Stimulated activated CD4-positive, alpha-beta T cell treated with anti-CD3 and anti-CD28 coated beads, Interleukin-12 subunit alpha, Interleukin-12 subunit beta, amount 100 ng/mL, for 4 hours (primary cell): ENCODE data around the gene NUTM2G.
"Not testable (repeated sequence)": the region's sequence is repeated elsewhere in the genome, so short reads cannot be mapped to it uniquely, and the experiment has no call there.

Source experiments
- DNase-seq: peaks from one replicate; pipeline ENCODE4 v3.0.0-alpha.2; 2020

NUTM2G gene, protein sequence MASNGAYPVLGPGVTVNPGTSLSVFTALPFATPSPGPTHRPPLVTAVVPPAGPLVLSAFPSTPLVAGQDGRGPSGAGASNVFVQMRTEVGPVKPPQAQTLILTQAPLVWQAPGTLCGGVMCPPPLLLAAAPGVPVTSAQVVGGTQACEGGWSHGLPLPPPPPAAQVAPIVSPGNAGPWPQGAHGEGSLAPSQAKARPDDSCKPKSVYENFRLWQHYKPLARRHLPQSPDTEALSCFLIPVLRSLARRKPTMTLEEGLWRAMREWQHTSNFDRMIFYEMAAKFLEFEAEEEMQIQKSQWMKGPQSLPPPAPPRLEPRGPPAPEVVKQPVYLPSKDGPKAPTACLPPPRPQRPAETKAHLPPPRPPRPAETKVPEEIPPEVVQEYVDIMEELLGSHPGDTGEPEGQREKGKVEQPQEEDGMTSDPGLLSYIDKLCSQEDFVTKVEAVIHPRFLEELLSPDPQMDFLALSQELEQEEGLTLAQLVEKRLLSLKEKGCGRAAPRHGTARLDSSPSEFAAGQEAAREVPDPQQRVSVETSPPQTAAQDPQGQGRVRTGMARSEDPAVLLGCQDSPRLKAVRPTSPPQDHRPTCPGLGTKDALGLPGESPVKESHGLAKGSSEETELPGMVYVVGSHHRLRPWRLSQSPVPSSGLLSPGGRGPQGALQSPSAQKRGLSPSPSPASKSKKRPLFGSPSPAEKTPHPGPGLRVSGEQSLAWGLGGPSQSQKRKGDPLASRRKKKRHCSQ

DNA sequence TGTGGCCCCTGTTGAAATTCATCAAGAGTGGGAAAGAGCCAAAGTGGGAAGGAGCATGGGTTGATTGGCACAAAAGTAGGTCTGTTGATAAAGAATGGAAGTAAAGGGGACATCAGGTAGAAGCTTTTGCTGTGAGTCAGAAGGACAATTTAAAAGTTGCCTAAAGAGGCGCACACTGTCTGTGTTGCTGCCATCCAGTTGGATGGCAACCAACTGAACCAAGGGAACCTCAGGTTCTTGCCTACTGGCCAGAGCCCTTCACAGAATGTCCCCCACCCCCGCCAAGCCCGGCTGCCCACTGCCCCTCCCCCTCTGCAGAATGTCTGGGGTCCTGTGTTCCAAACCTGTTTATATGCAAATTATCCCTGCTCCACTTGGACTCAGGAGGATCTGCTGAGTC lies at the start of gene NUTM2G:
NUTM2G (plus strand) TSS at position 301 of the 400 bp plus-strand sequence. CDS start 182 bp downstream, outside the sequence.
- not testable (repeated sequence) for DNase-seq

DNA sequence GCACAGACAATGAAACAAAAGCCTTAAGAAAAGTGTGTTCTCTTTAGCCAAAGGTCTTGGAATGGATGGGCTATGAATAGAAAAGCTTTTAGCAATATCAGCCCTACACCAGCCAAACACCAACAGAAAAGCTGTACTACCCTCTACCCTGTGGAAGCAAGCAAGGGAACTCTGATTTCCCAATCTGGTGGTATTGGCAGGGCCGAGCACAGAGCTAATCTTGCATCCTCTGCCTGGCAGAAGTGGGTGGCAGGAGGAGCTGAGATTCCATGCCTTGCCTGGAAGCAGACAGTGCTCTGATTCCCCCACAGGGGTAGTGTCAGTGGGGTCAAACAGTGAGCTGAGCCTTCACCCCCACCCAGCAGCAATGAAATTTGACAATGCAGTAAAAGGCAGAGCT lies 44.7 kb upstream of the NUTM2G start:
- DNase-seq, result no peak

DNA sequence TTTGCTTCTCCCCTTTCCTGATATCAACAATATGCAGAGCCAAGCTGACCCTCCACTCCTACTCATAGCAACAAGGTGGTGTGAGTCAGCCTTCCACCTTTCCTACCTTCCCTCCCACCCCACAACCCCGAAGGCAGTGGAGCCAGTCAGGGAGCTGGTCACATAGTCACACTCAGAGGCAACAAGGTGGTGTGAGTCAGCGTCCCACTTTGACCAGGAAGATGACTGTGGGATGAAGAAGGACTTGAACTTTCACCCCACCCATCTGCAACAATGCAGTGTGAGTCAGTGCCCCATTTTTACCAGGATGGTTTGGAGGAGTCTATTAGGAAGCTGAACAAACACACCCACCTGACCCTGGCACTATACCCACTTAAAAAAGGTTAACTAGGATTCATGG lies 44.2 kb upstream of the NUTM2G start:
- no peak for DNase-seq

DNA sequence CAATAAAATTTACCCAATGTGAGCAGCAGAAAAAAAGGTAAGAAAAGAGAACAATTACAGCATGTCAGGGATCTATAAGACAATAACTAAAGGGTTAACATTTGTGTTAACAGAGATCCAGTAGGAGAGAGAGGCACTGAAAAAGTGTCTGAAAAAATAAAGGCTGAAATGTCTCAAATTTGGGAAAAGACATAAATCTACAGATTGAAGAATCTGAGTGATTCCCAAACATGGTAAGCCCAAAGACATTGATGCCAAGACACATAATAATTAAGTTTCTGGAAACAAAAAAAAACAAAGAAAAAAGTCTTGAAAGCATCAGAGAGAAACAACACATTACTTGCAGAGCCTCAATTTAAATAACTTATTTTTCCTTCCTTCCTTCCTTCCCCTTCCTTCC lies 43.2 kb upstream of the NUTM2G start:
- DNase-seq, result no peak

DNA sequence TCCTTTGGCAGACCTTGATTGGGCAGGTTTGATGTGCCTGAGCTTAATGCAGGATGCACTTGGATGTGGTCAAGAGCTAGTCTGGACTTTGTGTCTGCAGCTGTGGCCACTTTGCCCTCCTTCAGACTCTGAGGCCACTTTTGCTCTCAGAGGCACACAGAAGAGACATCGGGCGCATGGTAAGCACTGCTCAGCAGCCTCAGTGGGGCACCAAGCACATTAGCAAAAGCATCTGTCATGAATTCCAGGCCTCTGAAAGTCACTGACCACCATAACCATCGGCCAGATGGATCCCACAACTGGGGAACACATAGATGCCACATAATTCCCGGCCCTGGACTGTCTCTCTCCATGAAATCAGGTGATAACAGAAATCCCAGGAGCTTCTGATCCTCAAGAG lies 40.1 kb upstream of the NUTM2G start:
- no peak for DNase-seq

DNA sequence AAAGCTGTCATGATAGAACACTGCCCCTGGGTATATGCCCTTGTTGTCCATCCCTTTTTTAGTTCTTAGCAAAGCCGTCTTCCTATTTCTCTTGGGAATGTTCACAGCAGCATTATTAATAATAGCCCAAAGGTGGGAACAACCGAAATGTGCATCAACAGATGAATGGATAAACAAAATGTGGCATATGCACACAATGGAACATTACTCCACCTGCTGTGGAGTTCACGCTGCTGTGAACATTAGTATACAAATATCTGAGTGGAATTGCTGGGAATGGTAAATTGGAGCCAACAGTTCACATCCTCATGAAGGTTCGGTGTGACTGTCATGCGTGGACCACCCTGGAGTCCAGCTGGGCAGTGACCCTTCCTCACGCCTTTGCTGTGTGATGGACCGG lies 36.5 kb upstream of the NUTM2G start:
- no peak for DNase-seq

DNA sequence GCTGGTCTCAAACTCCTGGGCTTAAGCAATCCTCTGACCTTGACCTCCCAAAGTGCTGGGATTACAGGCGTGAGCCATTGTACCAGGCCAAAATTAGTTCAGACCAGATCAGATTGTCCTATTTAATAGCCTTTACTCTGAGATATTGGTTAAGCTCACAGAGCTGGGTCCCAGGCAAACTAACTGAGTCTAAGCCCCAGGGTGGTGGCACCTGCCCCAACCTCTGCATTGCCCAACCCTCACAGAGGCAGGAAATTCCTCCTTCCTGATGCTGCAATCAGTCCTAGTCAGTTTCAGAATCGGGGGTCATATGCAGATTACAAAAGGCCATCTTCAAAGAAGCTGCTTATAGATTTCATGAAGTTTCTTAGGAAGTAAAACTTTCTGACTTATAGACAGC lies 28.6 kb upstream of the NUTM2G start:
- not testable (repeated sequence) for DNase-seq

DNA sequence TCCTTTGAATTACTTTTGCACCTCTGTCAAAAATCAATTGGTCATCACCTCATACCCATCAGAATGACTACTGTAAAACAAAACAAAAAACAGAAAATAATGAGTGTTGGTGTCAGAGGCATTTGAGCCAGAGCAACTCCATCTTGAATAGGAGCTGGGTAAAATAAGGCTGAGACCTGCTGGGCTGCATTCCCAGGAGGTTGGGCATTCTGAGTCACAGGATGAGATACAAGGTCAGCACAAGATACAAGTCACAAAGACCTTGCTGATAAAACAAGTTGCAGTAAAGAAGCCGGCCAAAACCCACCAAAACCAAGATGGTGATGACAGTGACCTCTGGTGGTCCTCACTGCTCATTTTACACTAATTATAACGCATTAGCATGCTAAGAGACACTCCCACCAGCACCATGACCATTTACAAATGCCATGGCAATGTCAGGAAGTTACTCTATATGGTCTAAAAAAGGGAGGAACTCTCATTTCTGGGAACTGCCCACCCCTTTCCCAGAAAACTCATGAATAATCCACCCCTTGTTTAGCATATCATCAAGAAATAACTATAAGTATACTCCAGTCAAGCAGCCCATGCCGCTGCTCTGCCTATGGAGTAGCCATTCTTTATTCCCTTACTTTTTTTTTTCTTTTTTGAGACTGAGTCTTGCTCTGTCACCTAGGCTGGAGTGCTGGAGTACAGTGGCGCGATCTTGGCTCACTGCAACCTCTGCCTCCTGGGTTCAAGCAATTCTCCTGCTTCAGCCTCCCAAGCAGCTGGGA lies 23.5 kb upstream of the NUTM2G start:
- not testable (repeated sequence) for DNase-seq

DNA sequence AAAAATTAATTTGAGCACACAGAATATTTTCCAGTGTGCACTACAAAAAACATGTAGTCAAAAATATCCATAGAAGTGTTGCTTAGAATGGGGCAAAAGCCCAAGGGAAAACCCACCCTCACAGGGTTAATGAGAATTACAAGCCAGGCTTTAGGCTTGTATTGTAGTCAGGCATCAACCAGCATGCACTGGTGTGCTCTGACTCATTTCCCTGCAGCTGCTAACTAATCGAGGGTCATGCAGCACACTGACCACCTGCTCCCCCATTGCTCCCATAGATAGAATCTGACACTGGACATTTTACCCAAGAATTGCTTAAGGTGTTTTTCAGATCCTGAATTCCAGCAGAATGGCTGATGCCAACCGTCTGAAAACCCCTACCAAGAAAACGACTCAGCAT lies 20.2 kb upstream of the NUTM2G start:
- DNase-seq, result not testable (repeated sequence)

DNA sequence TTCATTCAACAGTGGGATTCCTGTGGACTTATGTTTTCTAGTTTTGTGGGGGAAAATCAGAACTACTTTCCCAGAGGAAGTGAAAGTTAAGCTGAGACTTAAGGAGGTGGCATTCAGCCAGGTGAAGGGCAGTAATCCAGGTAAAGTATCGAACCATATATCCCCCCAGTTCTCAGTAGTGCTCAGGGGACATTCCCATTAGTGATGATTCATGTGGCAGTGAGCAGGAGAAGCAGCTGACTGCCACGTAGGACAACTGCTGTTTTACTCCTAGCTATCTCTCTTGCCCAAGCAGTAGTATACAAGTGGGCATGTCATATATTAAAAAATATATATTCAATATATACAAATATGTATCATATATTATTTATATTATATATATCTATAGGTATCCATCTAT lies 13.1 kb upstream of the NUTM2G start:
- not testable (repeated sequence) for DNase-seq

DNA sequence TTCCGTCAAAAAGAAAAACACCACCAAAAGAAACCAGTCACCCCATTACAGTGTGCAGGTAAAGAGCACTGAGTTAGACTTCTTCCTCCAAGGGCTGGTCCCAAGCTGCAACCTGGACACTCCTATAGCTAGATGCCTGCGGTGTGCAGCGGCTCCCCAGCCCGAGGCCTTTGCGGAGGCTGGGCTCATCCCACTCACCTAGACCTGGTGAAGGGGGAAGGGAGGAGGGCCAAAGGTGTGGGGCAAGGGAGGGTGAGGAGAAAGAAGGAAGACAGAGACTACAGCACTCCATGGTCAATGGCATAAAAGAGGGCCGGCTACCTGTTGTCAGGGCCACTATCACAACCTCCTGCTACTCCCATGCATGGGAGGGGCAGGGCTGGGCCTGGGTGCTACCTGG lies 12.1 kb upstream of the NUTM2G start:
- not testable (repeated sequence) for DNase-seq

DNA sequence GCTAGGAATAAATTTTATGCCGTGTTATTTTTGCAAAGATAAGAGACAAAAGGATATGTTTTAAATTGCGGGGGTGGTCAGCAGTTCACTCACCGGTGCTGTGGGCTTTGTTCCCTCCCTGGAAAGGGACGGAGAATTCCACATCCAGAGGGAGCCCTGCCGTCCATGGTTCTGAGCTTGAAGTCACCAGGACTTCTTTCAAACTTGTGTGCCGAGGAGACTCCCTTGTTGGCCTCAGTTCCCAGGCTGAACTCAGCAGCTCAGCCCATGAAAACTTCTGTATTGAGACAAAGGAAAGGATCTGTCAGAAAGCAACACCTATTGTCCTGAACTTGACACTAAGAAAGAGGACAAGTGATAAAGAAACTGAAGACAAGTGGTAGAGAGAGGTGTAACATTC lies 10.1 kb upstream of the NUTM2G start:
- DNase-seq, result not testable (repeated sequence)

DNA sequence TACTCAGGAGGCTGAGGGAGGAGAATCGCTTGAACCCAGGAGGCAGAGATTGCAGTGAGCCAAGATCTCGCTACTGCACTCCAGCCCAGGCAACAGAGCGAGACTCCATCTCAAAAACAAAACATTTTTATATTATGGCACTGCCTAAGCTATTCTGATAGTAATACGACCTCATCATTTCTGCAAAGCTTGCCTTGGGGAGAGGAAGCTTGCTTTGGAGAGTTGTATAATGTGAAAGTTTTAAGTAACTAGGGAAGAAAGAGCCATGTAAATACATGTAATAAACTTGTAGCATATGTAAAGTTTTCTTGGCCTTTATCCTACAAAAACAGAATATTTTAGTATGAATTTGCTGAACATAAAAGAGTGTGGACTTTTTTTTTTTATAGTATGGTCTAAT lies 7.8 kb upstream of the NUTM2G start:
- not testable (repeated sequence) for DNase-seq

DNA sequence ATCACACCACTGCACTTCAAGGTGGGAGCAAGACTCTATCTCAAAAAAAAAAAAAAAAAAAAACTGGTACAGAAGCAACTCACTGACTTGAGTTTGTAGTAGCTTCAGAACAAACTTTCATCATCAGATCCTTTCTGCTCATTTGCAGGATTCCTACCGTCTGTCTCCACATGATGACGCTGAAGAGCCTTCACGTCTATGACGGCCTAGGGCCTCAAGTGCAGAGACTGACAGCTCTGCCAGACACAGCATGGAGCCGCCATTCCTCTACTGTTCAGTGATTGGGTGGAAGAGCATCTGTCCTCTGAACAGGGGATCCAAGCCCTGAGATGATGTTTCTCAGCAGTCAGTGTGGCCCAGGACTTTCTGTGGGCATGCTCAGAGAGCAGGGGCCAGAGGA lies 3.1 kb upstream of the NUTM2G start:
- not testable (repeated sequence) for DNase-seq

DNA sequence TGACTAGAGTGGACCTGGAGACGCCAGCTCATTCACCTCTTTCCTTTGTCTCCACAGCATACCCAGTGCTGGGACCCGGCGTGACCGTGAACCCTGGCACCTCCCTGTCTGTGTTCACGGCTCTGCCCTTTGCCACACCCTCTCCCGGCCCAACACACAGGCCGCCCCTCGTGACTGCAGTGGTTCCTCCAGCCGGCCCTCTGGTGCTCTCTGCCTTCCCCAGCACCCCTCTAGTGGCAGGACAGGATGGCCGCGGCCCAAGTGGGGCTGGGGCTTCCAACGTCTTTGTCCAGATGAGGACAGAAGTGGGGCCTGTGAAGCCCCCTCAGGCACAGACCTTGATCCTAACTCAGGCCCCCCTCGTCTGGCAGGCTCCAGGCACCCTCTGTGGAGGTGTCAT lies 3.0 kb downstream of the NUTM2G start:
- DNase-seq, result not testable (repeated sequence)

DNA sequence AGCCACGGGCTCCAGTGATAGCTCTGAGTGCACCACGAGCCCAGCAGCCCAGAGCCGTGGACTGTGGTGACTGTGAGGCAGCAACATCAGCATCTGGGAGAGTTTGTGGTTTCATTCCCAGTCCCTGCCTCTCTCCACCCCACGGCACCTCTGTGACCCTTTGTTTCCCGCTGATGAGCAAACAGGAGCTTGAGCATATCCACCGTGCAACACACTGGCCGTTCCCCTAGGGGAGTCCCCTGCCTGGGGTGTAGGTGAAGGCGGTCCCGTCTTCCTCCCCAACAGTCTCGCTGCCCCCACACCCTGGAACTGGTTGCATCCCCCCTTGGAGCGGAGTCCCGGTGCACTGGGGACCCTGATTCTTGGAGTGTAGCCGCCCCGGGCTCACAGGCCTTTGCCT lies 5.5 kb downstream of the NUTM2G start:
- not testable (repeated sequence) for DNase-seq

DNA sequence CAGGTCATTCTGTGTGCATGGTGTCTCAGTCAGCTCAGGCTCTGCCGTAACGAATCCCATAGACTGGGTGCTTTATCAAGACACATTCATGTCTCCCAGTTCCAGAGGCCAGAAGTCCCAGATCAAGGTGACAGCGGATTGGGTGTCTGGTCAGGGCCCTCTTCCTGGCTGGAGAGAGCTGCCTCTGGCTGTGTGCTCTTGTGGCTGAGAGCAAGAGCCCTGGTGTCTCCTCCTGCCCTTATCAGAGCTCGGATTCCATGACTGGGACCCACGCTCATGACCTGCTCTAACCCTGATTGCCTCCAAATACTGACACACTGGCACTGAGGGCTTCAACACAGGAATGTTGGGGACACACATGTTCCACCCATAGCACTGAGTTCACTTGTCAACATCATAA lies 6.1 kb downstream of the NUTM2G start:
- not testable (repeated sequence) for DNase-seq

DNA sequence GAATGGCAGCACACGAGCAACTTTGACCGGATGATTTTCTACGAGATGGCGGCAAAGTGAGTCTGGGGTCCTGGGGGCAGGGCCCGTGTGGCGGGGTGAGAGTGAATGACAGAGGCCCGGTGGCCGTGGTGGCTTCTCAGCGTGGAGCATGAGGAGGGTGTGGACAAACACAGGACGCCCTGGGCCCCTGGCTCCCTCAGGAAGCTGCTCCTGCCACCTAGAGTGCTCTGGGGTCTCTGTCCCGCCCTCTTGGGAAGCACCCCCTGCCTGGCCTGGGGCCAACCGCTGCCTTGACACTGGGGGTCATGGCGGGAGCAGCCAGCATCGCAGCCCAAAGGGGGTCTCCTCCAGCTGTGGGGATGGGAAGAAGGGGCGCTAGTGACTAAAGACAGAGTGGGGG lies 6.8 kb downstream of the NUTM2G start:
- DNase-seq, result not testable (repeated sequence)

DNA sequence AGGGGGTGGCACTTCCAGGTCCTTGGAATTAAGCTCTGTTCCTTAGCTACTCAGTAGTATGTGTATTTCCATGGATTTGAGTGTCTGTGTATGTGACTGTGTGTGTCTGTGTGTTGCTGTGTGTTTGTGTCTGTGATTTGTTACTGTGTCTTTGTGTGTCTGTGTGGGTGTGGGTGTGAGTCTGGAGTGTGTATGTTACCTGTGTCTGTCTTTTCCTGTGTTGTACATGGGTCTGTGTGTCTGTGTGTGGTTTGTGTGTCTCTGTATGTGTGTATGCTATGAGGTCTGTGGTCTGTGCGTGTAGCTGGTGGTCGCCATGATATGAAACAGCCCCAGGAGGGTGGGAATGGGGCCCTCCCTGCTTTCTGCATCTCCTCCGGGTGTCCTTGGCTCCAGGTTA lies 8.8 kb downstream of the NUTM2G start:
- not testable (repeated sequence) for DNase-seq

DNA sequence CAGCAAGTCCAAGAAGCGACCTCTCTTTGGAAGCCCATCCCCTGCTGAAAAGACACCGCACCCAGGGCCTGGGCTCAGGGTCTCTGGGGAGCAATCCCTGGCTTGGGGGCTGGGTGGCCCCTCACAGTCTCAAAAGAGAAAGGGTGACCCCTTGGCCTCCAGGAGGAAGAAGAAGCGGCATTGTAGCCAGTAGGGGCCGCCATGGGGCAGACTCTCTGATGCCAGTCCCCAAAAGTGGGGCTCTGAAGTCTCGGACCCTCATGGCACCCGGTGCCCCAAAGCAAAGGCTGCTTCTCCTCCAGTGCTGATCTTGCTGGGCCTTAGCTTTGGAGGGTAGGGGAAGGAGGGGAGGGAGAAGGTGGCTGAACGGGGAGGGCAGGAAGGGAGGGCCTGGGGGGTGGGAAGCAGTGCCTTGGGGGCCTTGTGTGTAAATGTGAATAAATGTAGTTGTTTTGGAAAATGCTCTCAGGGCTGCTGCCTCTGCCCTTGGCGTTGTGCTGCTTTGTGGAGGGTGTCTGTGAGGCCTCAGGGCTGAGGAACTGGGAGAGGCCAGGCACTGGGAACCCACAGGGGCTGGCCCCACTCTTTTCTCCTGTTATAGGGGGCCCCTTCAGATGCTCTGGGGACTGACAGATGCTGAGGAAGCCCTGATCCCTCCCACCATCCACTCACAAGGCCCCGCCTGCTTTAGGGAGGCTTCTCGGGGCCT lies 10.5 kb downstream of the NUTM2G start:
- not testable (repeated sequence) for DNase-seq

DNA sequence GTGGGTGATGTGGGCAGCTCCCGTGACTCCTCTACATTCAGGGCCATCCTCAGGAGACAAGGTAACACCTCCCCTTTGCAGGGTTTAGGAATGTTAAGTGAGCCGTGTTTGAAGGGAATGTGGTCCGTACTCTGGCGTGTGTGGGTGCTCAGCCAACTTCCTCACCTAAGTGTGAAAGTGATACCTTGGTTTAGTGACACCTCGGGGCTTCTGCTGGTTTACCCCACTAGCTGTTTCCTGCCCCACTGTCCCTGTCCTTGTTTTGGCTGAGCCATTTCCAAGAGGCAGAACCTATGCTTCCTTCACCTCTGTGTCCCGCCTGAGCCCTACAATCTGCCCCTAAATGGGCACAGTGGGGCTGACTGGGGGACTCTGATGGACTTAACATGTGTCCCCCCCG lies 12.3 kb downstream of the NUTM2G start:
- DNase-seq, result not testable (repeated sequence)

DNA sequence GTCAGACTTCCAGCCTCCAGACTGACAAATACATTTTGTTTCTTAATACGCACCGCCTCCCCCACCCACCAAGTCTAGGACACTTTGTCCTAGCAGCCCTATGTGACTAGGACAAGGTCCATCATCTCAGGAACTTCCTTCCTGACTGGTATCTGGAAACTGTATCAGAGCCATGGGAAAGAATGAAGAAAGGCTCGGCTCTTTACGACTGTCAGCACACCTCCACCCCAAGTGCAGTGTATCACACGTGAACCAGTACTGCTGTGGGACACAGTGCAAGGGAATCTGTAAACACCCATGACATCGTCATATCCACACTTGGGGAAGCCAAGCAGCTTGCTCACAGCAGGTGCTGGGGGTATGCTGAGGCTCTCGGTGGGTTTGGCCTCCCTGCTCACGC lies 13.0 kb downstream of the NUTM2G start:
- not testable (repeated sequence) for DNase-seq

DNA sequence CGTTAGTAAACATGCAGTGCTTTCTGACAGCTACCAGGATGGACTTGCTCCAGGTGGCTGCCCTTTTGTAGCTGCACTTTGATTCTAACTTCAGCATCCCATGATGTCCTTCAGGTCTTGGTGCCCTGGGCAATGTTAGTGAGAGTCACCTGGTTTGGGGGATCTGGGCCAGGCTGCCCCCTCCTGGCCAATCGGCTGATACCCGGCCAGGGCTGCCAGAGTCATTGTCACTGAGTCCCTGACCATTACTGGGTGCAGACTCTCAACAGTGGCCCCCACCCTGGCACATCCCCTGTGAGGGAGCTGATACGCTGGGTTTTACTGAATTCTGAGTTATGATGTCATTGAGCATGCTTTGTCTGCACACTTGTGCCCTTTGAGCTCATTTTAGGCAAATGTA lies 13.5 kb downstream of the NUTM2G start:
- not testable (repeated sequence) for DNase-seq
